ENCODE measurements around the gene RPS29. TPM values are rescaled to one million over a fixed set of nuclear protein-coding genes. Genes with fewer than 3 reads are reported as not detected.

The RPS29 gene
- total and polyA plus RNA-seq, 9 of the 15 experiments (the other 6 are each of a cell fraction or from before 2014, with no cell fraction given), result 1,545 to 5,012 (median 2,448) TPM

- TF ChIP-seq, protein P1, sequence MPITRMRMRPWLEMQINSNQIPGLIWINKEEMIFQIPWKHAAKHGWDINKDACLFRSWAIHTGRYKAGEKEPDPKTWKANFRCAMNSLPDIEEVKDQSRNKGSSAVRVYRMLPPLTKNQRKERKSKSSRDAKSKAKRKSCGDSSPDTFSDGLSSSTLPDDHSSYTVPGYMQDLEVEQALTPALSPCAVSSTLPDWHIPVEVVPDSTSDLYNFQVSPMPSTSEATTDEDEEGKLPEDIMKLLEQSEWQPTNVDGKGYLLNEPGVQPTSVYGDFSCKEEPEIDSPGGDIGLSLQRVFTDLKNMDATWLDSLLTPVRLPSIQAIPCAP (CRISPR knock-in tag; IDR thresholded peaks at IDR 0.05; ENCODE audit: borderline replicate concordance), result no peak
- TF ChIP-seq CEBPG (CRISPR knock-in tag; IDR thresholded peaks at IDR 0.05) (no peak), CEBPG (tag; conservative IDR thresholded peaks at IDR 0.05 in 1 of 2, IDR thresholded peaks at IDR 0.05 in 1 of 2) (no peak), ARID3A (IDR thresholded peaks at IDR 0.05; ENCODE audit: borderline replicate concordance, low read depth, low read length) (no peak)
- TF ChIP-seq, protein P2, sequence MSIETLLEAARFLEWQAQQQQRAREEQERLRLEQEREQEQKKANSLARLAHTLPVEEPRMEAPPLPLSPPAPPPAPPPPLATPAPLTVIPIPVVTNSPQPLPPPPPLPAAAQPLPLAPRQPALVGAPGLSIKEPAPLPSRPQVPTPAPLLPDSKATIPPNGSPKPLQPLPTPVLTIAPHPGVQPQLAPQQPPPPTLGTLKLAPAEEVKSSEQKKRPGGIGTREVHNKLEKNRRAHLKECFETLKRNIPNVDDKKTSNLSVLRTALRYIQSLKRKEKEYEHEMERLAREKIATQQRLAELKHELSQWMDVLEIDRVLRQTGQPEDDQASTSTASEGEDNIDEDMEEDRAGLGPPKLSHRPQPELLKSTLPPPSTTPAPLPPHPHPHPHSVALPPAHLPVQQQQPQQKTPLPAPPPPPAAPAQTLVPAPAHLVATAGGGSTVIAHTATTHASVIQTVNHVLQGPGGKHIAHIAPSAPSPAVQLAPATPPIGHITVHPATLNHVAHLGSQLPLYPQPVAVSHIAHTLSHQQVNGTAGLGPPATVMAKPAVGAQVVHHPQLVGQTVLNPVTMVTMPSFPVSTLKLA (conservative IDR thresholded peaks at IDR 0.05), result no peak
Observed at GRCh38 chr14:49614196-49614595, 28.0 kb upstream of the RPS29 start (continued).

DNA sequence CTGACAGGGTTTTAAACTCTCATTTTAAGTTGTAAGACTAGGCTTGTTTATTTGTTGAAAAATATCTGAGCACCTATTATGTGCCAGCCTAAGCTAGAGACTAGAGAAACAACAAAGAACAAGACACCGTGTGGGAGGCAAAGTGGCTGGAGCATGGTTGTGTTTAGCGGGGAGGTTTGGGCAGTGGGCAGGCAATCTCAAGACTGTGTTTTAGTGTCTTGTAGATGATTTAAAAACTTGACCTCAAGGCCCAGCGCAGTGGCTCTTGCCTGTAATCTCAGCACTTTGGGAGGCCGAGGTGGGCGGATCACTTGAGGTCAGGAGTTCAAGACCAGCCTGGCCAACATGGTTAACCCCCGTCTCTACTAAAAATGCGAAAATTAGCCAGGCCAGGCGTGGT lies 26.5 kb upstream of the RPS29 start:
- ChIA-PET CTCF (ENCODE audit: low intra/inter-chr PET ratio) (no interaction called here), POLR2A (interaction anchor here (0.8 to 1.0 kb wide), 2 partner anchors 8 to 13 kb away, joined by 3 read pairs; partner anchors contain the start of genes LRR1, MGAT2 and RPL36AL)
- TF ChIP-seq RFX1 (IDR thresholded peaks at IDR 0.05) (no peak), NR2C2 (CRISPR knock-in tag; IDR thresholded peaks at IDR 0.05) (no peak), NR2C2 (tag; IDR thresholded peaks at IDR 0.05) (no peak), THRAP3 (IDR thresholded peaks at IDR 0.05; ENCODE audit: borderline replicate concordance) (no peak), FOXK1 (CRISPR knock-in tag; IDR thresholded peaks at IDR 0.05; ENCODE audit: borderline replicate concordance) (no peak), TOE1 (IDR thresholded peaks at IDR 0.05; ENCODE audit: borderline replicate concordance) (no peak), TOE1 (CRISPR knock-in tag; IDR thresholded peaks at IDR 0.05; ENCODE audit: borderline replicate concordance, low read depth) (no peak), NCOA6 (IDR thresholded peaks at IDR 0.05) (no peak), EGR1 (conservative IDR thresholded peaks at IDR 0.05) (0 out of 2 replicates have a peak, but pooled peaks have one; percentile 23), KDM1A (IDR thresholded peaks at IDR 0.05) (peak; percentile 36 to 55; a peak in 2 of 4 replicates), BDP1 (IDR thresholded peaks at IDR 0.05; ENCODE audit: insufficient read depth, insufficient read length) (no peak), CEBPG (CRISPR knock-in tag; IDR thresholded peaks at IDR 0.05) (no peak), CEBPG (tag; conservative IDR thresholded peaks at IDR 0.05 in 1 of 2, IDR thresholded peaks at IDR 0.05 in 1 of 2) (no peak)
- 16% methylated on average over 4 of the region's 8 CpGs for WGBS (ENCODE audit: insufficient coverage, low coverage, missing lambda C conversion rate)
- Histone ChIP-seq H3K27ac (ENCODE audit: extremely low read depth, low read depth, low read length) (no peak overlapping the region), H3K4me2 (ENCODE audit: insufficient read depth, low read length) (no peak overlapping the region), H3K4me3 (no peak overlapping the region), H3K4me1 (replicated peaks in 1 of 2; ENCODE audit: control insufficient read depth in 2 of 2, insufficient read depth in 2 of 2, low read length in 2 of 2) (peaks cover 0 to 4% of the 10 kb centered on the region in 2 experiments; a peak in 4 of 5 replicates), H4K20me1 (replicated peaks; ENCODE audit: control insufficient read depth, insufficient read depth, low read length) (no peaks in the 10 kb centered on the region), H3K9me1 (ENCODE audit: control insufficient read depth, insufficient read depth, low read length) (peaks cover 3% of the 10 kb centered on the region), H2AFZ (ENCODE audit: low read depth, low read length) (no peak overlapping the region), H3K79me2 (ENCODE audit: control insufficient read depth, insufficient read depth, low read length) (peaks cover 29% of the 10 kb centered on the region), H3K27me3 (ENCODE audit: control insufficient read depth in 2 of 2, insufficient read depth in 2 of 2, low read length in 2 of 2) (no peaks in the 10 kb centered on the region), H3K9ac (ENCODE audit: insufficient read depth in 1 of 2, low read depth in 2 of 2, low read length in 2 of 2) (no peak overlapping the region), H3K36me3 (ENCODE audit: control insufficient read depth, insufficient read depth, low read length) (peaks cover 45% of the 10 kb centered on the region), H3K9me3 (replicated peaks; ENCODE audit: control insufficient read depth, insufficient read depth, low read depth, low read length) (no peaks in the 10 kb centered on the region)
- no peak for DNase-seq (ENCODE audit: extremely low read depth in 1 of 4, low spot score in 3 of 4)
- no peak for FAIRE-seq
- in situ Hi-C loops (cut with MboI) (no loop called here), intact Hi-C loops (cut with micrococcal nuclease) (no loop called here)
- no peak for ATAC-seq
- BruUV-seq (replicated peaks), result no TSS peak
